Cardiac fibroblast (primary cell): Measurements from ENCODE around the gene DOCK6.
"Not testable (repeated sequence)": the region's sequence is repeated elsewhere in the genome, so short reads cannot be mapped to it uniquely, and the experiment has no call there.

Source experiments
- DNase-seq, 2 donors: peaks; one replicate each; pipeline versions ENCODE4 v3.0.0 to v3.0.0-alpha.2; 2010; ENCODE audit warnings: low read depth in 2 of 2
- H3K4me3 ChIP-seq, 2 donors: replicated peaks in 1 of 2; 1 replicate in 1 of 2; 2 replicates in 1 of 2; pipeline ENCODE4 v1.5.1; 2011; ENCODE audit warnings: low read depth in 2 of 2, low read length in 2 of 2, mild to moderate bottlenecking in 2 of 2, moderate library complexity in 1 of 2
- CTCF ChIP-seq: IDR thresholded peaks from one replicate; pipeline ENCODE4 v1.5.1; 2011; ENCODE audit warnings: low read depth, mild to moderate bottlenecking, low read length, inconsistent platforms

DOCK6 gene

GRCh38 chr19:11181488-11181887, 80.8 kb downstream of the DOCK6 start:
- TF ChIP-seq CTCF: no peak
- no peak overlapping the region for H3K4me3 ChIP-seq

GRCh38 chr19:11180975-11181374, 81.3 kb downstream of the DOCK6 start:
- H3K4me3 ChIP-seq, DNase-seq: not testable (repeated sequence)

More at GRCh38 chr19:11181488-11181887, 80.8 kb downstream of the DOCK6 start:
- DNase-seq: no peak

DNA sequence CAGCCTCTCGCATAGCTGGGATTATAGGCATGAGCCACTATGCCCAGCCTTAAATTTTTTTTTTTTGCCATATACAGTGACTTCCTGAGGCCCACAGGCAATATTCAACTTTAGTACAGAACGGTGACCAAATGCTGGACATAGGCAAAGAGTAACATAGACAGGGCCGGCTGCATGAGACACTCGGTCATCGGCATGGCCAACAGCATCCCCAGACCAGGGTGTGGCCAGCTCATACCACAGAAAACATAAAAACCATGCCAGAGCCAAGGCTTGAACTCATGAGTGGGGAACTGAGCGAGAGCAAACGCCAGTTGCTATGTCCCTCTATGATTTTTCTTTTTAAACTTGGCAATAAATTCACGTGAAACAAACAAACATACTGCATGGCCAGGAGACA, 82.0 kb downstream of the DOCK6 start:
- DNase-seq: peak in 1 of 2 donors; percentile 56
- no peak for TF ChIP-seq CTCF
- H3K4me3 ChIP-seq: no peak overlapping the region

GRCh38 chr19:11179716-11180297, 82.5 kb downstream of the DOCK6 start:
- peak in 1 of 2 donors; percentile 43 for DNase-seq
- no peak overlapping the region for H3K4me3 ChIP-seq
- no peak for TF ChIP-seq CTCF

- H3K4me3 ChIP-seq, DNase-seq: not testable (repeated sequence)
These were observed 83.2 kb downstream of the DOCK6 start for GRCh38 chr19:11179145-11179465.

DNA sequence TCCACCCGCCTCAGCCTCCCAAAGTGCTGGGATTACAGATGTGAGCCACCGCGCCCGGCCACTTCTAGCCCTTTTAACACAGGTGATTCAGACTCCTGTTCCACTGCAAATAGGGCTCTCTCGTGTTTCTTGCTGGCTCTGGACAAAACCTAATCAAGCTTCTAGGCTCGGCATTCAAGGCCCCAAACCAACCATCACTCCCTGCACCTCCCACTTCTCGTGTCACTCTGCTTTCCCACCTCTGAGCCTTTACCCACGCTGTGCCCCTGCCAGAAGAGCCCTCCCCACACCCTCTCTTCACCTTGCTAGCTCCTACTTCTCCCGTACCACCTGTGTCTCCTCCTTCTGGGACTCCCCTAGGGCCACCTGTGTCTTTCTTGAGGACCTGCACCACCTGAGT, 84.7 kb downstream of the DOCK6 start:
- TF ChIP-seq CTCF: no peak
- no peak overlapping the region for H3K4me3 ChIP-seq
- DNase-seq: no peak

GRCh38 chr19:11176466-11177193, 85.7 kb downstream of the DOCK6 start:
- no peak for TF ChIP-seq CTCF
- H3K4me3 ChIP-seq: no peak overlapping the region
- DNase-seq: no peak

- TF ChIP-seq CTCF: no peak
- DNase-seq: no peak
- H3K4me3 ChIP-seq: no peak overlapping the region
These were observed 86.4 kb downstream of the DOCK6 start for GRCh38 chr19:11175920-11176319.
